Stimulated activated CD4-positive, alpha-beta T cell treated with anti-CD3 and anti-CD28 coated beads, Interleukin-12 subunit alpha, Interleukin-12 subunit beta, amount 100 ng/mL, for 4 hours (primary cell): ENCODE measurements around the gene PROK1.

Source experiments
- DNase-seq: peaks from one replicate; pipeline ENCODE4 v3.0.0-alpha.2; 2020

Gene PROK1

GRCh38 chr1:110466646-110467280 is 15.8 kb downstream of the PROK1 start:
- no peak for DNase-seq

DNA sequence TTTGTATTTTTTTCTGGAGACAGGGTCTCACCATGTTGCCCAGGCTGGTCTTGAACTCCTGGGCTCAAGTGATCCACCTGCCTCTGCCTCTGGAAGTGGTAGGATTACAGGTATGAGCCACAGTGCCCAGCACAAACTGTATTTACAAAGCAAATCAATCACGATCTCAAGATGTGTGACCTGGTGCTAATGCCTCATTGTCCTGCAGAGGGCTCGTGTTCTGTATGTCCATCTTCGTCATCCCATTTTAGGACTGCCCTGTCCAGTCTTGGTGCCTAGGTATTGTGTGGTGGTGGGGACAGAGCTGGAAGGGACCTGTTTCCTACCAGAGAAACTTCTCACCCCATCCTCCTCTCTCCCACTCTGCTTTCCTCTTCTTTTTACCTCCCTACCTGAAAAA is 20.2 kb downstream of the PROK1 start:
- DNase-seq, result no peak

DNA sequence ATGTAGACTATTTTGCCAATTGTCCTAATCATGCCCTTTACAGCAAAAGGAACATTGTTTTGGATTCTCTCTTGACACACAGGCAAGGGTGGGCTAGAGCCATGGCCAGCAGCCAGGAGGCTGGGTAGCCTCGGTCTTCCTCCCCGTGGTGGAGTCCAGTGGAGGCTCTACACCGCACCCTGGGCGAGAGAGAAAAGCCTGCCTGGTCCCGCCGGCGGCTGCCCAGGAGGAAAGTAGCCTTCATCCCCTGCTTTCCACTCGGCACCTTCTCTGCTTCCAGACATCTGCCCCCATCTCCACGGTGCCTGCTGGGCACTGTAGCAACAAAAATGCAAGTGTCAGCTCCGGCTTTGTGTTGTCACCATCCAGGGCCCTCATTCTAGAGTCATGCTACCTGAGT is 21.6 kb downstream of the PROK1 start:
- no peak for DNase-seq

DNA sequence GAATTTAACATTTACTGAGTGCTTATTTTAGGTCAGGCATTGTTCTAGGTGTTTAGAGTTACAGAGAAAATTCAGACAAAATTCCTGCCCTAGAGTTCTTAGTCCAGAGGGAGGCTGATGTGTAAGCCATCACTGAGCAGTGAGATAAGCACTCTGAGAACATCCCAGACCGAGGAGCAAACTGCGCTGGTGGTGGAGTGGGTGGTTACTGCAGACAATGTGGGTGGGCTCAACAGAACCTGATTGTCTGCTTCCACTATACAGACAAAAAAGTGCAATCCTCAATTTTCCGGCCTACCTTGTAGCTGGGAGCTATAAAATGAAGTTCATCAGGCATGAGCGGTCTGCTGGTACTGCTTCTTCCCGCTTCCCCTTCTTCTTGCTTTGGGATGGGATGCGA is 23.5 kb downstream of the PROK1 start:
- no peak for DNase-seq

GRCh38 chr1:110475362-110476027 is 24.5 kb downstream of the PROK1 start:
- no peak for DNase-seq

DNA sequence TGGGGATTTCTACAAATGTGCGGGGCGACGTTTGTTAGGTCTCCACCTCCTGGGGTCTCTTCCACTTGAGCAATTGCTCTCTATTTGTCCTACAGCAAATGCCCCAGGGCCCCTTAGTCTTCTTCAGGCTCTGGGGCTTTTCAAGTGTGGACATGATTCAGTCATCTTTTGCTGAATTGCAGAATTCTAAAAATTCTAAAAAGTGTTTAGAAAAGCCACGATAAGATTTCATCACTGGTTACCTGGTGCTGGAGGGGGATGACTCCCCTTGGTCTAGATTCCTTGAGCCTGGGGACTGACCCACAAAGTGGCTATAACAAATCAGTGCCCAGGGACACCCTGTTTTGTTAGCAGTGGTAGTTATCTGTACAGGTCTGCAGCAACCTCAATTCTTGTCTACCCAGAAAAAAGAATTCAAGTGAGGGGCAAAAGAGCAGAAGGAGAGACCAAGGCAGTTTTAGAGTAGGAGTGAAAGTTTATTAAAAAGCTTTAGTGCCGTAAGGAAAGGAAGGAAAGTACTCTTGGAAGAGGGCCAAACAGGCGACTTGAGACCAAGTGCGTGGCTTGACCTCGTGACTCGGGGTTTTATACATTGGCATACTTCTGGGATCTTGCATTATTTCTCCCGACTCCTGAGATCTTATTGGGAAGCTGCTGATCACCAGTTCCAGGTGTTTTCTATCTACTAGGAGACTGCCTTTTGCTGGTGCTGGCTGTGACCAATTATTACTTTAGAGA is 25.2 kb downstream of the PROK1 start:
- DNase-seq, result no peak

GRCh38 chr1:110477041-110477440 is 26.1 kb downstream of the PROK1 start:
- no peak for DNase-seq

DNA sequence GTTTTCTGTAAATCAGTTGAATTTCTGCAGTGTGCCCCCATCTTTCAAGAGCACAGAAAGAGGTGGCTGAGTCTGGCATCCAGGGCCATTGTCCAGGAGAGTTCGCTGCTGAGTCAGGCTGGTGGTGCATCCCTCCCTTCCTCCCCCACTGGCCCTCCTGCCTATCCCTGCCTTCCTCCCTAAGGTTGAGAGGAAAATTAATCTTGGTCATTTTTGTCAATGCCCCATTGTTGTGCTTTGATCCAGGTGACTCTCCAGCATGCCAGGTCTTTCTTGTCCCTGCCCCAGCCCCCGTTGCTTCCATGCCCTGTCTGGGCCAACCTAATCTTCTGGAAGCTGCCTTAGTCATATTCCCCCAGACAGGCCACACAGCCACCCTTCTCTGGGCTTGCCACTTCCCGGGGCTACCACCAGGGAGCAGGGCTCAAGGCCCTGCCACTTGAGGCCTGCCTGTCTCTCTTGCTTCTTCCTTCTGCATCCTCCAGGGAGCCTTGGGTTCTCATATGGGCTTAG is 26.6 kb downstream of the PROK1 start:
- DNase-seq, result no peak

- DNase-seq, result no peak
These were observed 27.2 kb downstream of the PROK1 start for GRCh38 chr1:110477967-110478640.

DNA sequence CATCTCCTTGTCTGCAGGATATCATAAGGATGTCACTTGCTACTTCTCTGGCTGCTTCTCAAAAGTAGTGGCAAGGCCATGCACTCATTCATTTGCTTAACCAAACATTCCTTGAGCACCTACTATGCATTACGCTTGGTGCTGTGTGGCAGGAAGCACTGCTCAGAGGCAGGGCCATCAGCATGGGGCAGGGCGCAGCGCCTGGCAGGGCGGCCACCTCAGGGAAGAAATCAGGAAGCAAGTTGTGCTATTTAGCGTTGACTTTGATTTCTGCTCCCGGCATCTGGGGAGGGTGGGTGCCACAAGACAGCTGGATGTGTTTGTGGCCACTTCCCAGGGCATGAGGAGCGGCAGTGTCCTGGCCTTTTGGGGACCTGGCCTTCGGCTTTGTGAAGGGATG is 27.9 kb downstream of the PROK1 start:
- no peak for DNase-seq

GRCh38 chr1:110480356-110481096 is 29.6 kb downstream of the PROK1 start:
- no peak for DNase-seq

DNA sequence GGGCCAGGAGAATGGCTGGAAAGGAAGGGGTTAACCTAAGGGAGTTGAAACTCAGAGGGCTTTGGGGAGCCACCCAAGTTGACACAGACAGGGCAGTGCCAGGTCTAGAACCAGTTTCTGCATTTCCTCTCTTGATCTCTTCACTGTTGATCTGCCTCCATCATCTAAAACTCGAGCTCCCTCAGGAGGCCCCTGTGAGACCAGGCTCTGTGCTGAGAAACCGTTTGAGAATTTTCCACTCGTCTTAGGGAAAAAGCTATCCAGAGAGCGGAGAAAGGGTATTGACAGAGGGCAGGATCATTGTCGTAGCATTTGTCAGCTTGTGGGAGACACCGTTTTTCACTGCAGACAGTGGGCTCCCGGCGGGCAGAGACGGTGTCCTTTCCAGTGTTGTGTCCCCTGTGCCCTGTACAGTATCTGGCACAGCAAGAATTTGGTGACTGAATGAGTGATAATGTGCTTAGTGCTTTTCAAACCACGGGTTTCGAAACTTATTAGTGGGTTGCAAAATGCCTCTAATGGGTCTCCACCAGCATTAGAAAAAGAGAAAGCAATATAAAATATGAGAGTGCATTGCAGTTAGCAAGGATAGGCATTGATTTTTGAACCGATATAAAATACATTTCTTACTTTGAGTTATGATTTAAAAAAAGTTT is 31.1 kb downstream of the PROK1 start:
- no peak for DNase-seq

GRCh38 chr1:110482662-110483307 is 31.8 kb downstream of the PROK1 start:
- no peak for DNase-seq

GRCh38 chr1:110483308-110483685 is 32.3 kb downstream of the PROK1 start:
- DNase-seq, result no peak

DNA sequence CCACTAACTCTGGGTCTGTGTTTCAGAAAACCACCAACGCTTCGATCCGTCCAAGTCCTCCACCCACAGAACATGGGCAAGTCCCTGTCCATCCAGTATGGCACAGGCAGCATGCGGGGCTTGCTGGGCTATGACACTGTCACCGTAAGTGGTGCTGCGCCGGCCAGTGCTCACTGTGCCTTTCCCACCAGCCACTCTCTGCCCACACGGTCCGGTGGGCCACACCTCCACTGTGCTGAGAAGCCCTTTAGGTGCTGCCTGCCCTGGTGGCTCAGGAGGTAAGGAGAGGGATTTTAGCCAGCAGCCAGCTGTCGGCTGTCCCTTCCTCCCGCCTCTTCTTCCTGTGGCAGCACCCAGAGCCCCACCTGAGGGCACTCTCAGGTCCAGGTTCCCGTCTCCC is 33.9 kb downstream of the PROK1 start:
- DNase-seq, result no peak

DNA sequence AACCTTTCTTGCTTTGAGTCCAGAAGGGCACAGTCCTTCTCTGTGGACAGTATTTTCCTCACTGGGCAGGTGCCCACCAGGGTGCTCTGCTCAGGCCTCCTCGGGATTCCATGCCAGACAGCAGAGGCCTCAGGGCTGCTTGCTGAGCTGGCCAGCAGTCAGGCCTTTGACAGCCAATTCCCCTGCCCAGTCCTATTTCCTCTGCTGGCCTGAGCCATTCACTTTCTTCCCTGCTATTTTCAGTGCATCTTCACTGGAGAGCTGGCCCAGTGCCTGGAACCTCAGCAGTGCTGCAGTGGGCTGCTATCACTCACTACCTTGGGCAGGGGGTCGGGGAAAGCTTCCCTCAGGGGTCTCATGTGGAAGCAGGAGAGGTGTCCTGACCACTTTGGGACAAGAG is 34.8 kb downstream of the PROK1 start:
- no peak for DNase-seq

DNA sequence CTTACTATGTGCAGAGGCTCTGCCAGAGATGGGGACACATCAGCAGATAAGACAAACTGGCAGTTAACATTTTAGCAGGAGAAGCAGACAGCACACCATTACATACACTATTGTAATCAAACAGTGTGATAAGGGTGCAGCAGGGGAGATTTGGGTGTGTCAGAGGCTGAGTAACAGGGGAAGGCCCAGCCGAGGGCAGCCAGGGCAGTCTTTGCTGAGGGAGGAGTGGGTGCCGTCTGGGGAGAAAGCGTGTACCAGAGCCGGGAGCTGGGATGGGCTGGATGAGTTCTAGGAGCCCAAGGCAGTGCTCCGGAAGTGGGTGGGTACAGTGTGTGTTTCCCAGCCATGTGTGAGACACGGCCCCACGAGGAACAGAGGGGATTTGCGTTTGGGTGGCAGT is 36.8 kb downstream of the PROK1 start:
- DNase-seq, result no peak

GRCh38 chr1:110488161-110488560 is 37.2 kb downstream of the PROK1 start:
- DNase-seq, result no peak

DNA sequence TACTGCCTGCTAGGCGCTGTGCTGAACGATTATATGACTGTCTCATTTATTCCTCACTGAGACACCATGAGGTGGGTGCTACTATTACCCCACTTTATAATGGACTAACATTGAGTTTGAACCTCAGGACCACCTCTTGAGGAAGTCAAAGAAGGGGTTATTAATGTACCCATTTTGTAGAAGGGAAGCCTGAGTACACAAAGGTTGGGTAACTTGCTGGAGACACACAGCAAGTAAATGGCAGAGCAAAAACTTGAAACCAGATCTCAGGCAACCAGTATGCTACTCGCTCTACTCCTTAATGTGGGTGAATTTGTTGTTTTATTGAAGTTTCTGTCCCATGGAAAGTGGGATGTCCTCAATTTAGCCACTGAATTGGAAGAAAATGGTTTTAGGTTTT is 37.9 kb downstream of the PROK1 start:
- DNase-seq, result no peak

DNA sequence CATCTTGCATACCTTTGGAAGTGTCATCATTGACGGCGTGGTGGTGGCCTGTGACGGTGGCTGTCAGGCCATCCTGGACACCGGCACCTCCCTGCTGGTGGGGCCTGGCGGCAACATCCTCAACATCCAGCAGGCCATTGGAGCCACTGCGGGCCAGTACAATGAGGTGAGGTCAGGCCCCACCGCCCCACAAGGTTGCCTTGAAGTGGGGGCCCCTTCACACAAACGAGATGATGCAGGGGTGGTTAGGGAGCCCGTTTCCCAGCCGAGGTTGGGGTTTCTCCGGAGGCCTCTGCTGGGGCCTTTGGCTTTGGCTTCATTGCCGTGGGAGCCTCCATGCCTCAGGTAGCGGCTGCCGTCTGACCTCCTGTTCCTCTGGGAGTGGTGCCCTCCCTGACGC is 38.5 kb downstream of the PROK1 start:
- DNase-seq, result no peak

GRCh38 chr1:110489973-110490542 is 39.1 kb downstream of the PROK1 start:
- DNase-seq, result no peak
